ENCODE data around the gene LSMEM2. TPM values are rescaled to one million over a fixed set of nuclear protein-coding genes. Genes with fewer than 3 reads are reported as not detected.
A peak's percentile ranks its signal among the peaks of the same experiment; 100 is the strongest.

Gene LSMEM2
- total and polyA plus RNA-seq, 3 experiments from 2014 or later = not detected

DNA sequence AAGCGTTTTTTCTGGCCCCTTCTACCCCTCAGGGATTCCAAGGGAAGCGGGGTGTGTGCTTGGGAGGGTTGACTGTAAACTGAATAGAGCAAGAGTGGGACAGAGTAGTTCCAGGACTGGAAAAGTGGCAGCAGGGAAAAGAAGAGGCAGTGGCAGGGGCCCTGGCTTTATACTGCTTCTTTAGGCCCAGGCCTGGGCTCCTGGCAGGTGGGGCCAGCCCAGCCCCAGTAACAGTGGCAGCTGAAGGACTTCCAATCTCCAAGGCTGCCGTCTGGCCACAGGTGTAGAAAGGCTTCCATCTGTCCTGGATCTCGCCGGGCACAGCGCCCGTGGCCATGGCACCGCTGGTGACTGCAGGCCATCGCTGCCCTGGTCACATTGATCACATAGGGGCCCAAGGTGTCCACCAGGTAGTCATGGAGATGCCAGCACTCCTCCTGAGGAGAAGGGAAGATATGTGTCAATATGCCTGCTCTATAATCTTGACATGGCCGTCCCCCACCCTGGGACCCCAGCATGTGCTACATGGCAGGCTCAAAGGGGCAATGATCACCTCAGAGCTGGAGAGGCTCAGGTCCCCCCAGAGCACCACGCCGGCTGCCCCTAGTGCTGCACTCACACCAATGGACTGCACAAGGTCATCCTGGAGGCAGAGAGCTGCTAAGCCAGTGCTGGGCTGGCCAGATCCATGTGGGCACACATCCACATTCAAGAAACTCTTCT lies 14.4 kb downstream of the LSMEM2 start:
- H3K4me3 Mint-ChIP-seq = peak overlapping the region in 6 of 7 donors; percentile 9 to 92 (median 87)
- H3K4me3 ChIP-seq (ENCODE audit: low read length) = peak overlapping the region; percentile 80
- POLR2A ChIA-PET = interaction anchor here (0.6 to 2.8 kb wide), 6 partner anchors 24 to 274 kb away, joined by 3 to 11 read pairs (median 4); partner anchors contain the start of genes C3orf18 and TUSC2

GRCh38 chr3:50294089-50294488 lies 15.2 kb downstream of the LSMEM2 start:
- peaks cover 0 to 29% (median 0%) of the 10 kb centered on the region in 3 donors for H3K36me3 Mint-ChIP-seq
- peaks cover 34% of the 10 kb centered on the region for H3K4me1 ChIP-seq (ENCODE audit: insufficient read depth, low read length)
- H3K27me3 ChIP-seq (ENCODE audit: insufficient read depth, low read length, poor library complexity, severe bottlenecking) = no peaks in the 10 kb centered on the region
- H3K27ac Mint-ChIP-seq = peak overlapping the region in 3 of 8 donors; percentile 57 to 85 (median 70)
- H3K27me3 Mint-ChIP-seq = no peaks in the 10 kb centered on the region
- H3K4me3 Mint-ChIP-seq = peak overlapping the region in 1 of 7 donors; percentile 66
- POLR2A ChIA-PET = interaction anchor here (0.6 to 0.7 kb wide), 3 partner anchors 23 to 354 kb away, joined by 3 to 11 read pairs (median 3); no protein-coding TSS in a partner anchor
- H3K36me3 ChIP-seq (ENCODE audit: insufficient read depth, low read length) = peaks cover 6% of the 10 kb centered on the region
- H3K4me1 Mint-ChIP-seq = peaks cover 21 to 43% (median 25%) of the 10 kb centered on the region in 3 donors
- no peaks in the 10 kb centered on the region for H3K9me3 ChIP-seq (ENCODE audit: low read length)
- no peak for DNase-seq
- H3K9me3 Mint-ChIP-seq = no peaks in the 10 kb centered on the region
- CTCF ChIA-PET = interaction anchor here (0.6 kb wide), 1 partner anchor 31 kb away, joined by 4 read pairs; no protein-coding TSS in a partner anchor
- H3K4me3 ChIP-seq (ENCODE audit: low read length) = no peak overlapping the region
- no peak overlapping the region for H3K27ac ChIP-seq (ENCODE audit: low read depth, low read length)

More for the DNA sequence above, 14.4 kb downstream of the LSMEM2 start:
- Mint-ChIP-seq H3K27me3 (no peaks in the 10 kb centered on the region), H3K4me1 (peaks cover 18 to 35% (median 21%) of the 10 kb centered on the region in 3 donors), H3K9me3 (no peaks in the 10 kb centered on the region), H3K27ac (peak overlapping the region; percentile 85 to 98 (median 96)), H3K36me3 (peaks cover 0 to 34% (median 6%) of the 10 kb centered on the region in 3 donors)
- H3K27ac ChIP-seq (ENCODE audit: low read depth, low read length) = peak overlapping the region; percentile 62
- H3K9me3 ChIP-seq (ENCODE audit: low read length) = no peaks in the 10 kb centered on the region
- CTCF ChIA-PET = interaction anchor here (1.3 to 1.5 kb wide), 4 partner anchors 35 to 65 kb away, joined by 3 to 8 read pairs (median 6); partner anchors contain the start of gene TUSC2
- H3K27me3 ChIP-seq (ENCODE audit: insufficient read depth, low read length, poor library complexity, severe bottlenecking) = no peaks in the 10 kb centered on the region
- H3K36me3 ChIP-seq (ENCODE audit: insufficient read depth, low read length) = peaks cover 6% of the 10 kb centered on the region
- no peak for DNase-seq
- peaks cover 27% of the 10 kb centered on the region for H3K4me1 ChIP-seq (ENCODE audit: insufficient read depth, low read length)

DNA sequence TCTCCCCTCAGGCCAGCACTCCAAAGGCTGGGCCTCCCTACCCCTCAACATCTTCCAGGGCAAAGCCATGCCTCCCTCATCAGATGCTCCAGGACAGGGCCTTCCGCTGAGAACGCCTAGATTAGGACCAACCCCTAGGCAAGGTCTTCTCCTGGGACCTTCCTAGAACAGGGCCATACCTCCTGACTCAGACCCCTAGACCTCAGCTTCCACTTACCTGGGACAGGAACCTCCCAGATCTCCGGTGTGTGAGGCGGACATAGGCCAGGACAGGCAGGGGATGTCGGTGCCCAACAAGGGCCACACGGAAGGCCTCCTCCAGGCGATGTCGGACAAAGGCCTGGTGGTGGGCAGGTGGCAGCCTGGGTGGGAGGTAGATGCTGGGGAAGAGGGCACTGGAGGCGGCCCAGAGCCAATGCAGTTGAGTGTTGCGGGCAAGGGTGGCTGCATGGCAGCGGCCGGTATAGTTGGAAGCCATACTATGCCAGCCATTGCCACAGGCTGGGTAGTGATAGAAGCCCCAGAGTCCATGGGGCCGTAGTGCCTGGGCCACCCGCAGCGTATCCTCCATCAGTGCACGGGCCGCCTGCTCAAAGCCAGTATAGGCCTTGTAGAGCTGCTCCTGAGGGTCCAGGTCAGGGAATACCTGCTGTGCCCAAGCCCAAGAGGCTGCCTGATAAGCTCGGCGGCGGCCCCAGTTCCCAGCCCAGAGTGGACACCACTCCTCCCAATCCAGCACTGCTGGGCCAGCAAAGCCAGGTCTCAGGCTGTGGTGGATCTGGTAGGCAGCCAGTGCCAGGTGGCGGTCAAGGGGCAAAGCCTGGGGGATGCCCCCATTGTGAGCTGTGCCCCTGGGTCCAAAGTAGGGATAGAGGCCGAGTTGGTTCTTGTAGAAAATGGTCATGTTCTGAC lies 15.9 kb downstream of the LSMEM2 start:
- Mint-ChIP-seq H3K27me3 (no peaks in the 10 kb centered on the region), H3K4me1 (peaks cover 26 to 50% (median 29%) of the 10 kb centered on the region in 3 donors), H3K4me3 (peak overlapping the region in 1 of 7 donors; percentile 66), H3K27ac (peak overlapping the region in 2 of 8 donors; percentile 57 to 85), H3K36me3 (peaks cover 0 to 25% (median 0%) of the 10 kb centered on the region in 3 donors), H3K9me3 (no peaks in the 10 kb centered on the region)
- no peak overlapping the region for H3K4me3 ChIP-seq (ENCODE audit: low read length)
- H3K4me1 ChIP-seq (ENCODE audit: insufficient read depth, low read length) = peaks cover 36% of the 10 kb centered on the region
- ChIA-PET CTCF (interaction anchor here (0.9 kb wide), 1 partner anchor 51 kb away, joined by 5 read pairs; no protein-coding TSS in a partner anchor), POLR2A (interaction anchor here (0.6 kb wide), 1 partner anchor 354 kb away, joined by 3 read pairs; no protein-coding TSS in a partner anchor)
- DNase-seq = no peak
- H3K27ac ChIP-seq (ENCODE audit: low read depth, low read length) = no peak overlapping the region
- H3K9me3 ChIP-seq (ENCODE audit: low read length) = no peaks in the 10 kb centered on the region
- peaks cover under 1% of the 10 kb centered on the region for H3K36me3 ChIP-seq (ENCODE audit: insufficient read depth, low read length)
- H3K27me3 ChIP-seq (ENCODE audit: insufficient read depth, low read length, poor library complexity, severe bottlenecking) = no peaks in the 10 kb centered on the region

- Histone ChIP-seq H3K36me3 (ENCODE audit: insufficient read depth, low read length) (no peaks in the 10 kb centered on the region), H3K27ac (ENCODE audit: low read depth, low read length) (no peak overlapping the region), H3K4me1 (ENCODE audit: insufficient read depth, low read length) (peaks cover 42% of the 10 kb centered on the region), H3K9me3 (ENCODE audit: low read length) (no peaks in the 10 kb centered on the region), H3K27me3 (ENCODE audit: insufficient read depth, low read length, poor library complexity, severe bottlenecking) (no peaks in the 10 kb centered on the region), H3K4me3 (ENCODE audit: low read length) (no peak overlapping the region)
- H3K4me1 Mint-ChIP-seq = peaks cover 35 to 59% (median 38%) of the 10 kb centered on the region in 3 donors
- peak overlapping the region in 3 of 8 donors; percentile 20 to 66 (median 32) for H3K27ac Mint-ChIP-seq
- ChIA-PET CTCF (interaction anchor here (0.8 to 1.5 kb wide), 3 partner anchors 49 to 55 kb away, joined by 3 to 5 read pairs (median 3); partner anchors contain the start of genes CYB561D2 and NPRL2), POLR2A (no interaction called here)
- H3K9me3 Mint-ChIP-seq = no peaks in the 10 kb centered on the region
- H3K36me3 Mint-ChIP-seq = peaks cover 0 to 19% (median 0%) of the 10 kb centered on the region in 3 donors
- H3K4me3 Mint-ChIP-seq = peak overlapping the region in 2 of 7 donors; percentile 37 to 93
- no peak for DNase-seq
- H3K27me3 Mint-ChIP-seq = no peaks in the 10 kb centered on the region
Measured at GRCh38 chr3:50295553-50296431, 16.9 kb downstream of the LSMEM2 start.

GRCh38 chr3:50296721-50297383 lies 18.0 kb downstream of the LSMEM2 start:
- no peak overlapping the region for H3K4me3 ChIP-seq (ENCODE audit: low read length)
- H3K27ac Mint-ChIP-seq = peak overlapping the region; percentile 56 to 100 (median 93)
- peak overlapping the region in 2 of 7 donors; percentile 41 to 93 for H3K4me3 Mint-ChIP-seq
- H3K36me3 ChIP-seq (ENCODE audit: insufficient read depth, low read length) = no peaks in the 10 kb centered on the region
- ChIA-PET CTCF (interaction anchor here (0.5 to 1.5 kb wide), 2 partner anchors 12 to 54 kb away, joined by 3 read pairs; partner anchors contain the start of genes CYB561D2 and NPRL2), POLR2A (no interaction called here)
- H3K4me1 Mint-ChIP-seq = peaks cover 30 to 57% (median 31%) of the 10 kb centered on the region in 3 donors
- no peak overlapping the region for H3K27ac ChIP-seq (ENCODE audit: low read depth, low read length)
- H3K9me3 ChIP-seq (ENCODE audit: low read length) = no peaks in the 10 kb centered on the region
- no peaks in the 10 kb centered on the region for H3K27me3 ChIP-seq (ENCODE audit: insufficient read depth, low read length, poor library complexity, severe bottlenecking)
- peaks cover 31% of the 10 kb centered on the region for H3K4me1 ChIP-seq (ENCODE audit: insufficient read depth, low read length)
- no peaks in the 10 kb centered on the region for H3K27me3 Mint-ChIP-seq
- peaks cover 0 to 17% (median 0%) of the 10 kb centered on the region in 3 donors for H3K36me3 Mint-ChIP-seq
- H3K9me3 Mint-ChIP-seq = no peaks in the 10 kb centered on the region
- no peak for DNase-seq

DNA sequence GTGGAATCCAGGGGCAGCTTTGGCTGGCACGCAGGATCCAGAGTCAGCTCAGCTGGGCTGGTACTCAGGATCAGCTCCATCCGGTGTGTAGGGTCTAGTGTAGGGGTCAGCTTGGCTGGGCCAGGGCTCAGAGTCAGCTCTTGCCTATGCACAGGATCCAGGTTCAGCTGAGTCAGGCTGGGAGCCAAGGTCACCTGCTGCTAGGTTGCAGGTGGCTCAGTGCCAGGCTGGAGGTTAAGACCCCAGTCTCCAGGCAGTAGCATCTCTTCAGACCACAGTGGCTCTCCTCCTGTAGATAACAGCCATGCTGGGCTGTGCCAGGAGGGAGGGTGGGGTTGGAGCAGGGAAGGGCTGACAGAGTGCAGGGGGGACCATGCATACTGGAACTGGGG lies 18.5 kb downstream of the LSMEM2 start:
- no peak for DNase-seq
- H3K27me3 ChIP-seq (ENCODE audit: insufficient read depth, low read length, poor library complexity, severe bottlenecking) = no peaks in the 10 kb centered on the region
- no peak overlapping the region for H3K27ac ChIP-seq (ENCODE audit: low read depth, low read length)
- no peaks in the 10 kb centered on the region for H3K27me3 Mint-ChIP-seq
- H3K4me1 Mint-ChIP-seq = peaks cover 28 to 57% (median 29%) of the 10 kb centered on the region in 3 donors
- H3K27ac Mint-ChIP-seq = peak overlapping the region in 7 of 8 donors; percentile 69 to 100 (median 99)
- no peaks in the 10 kb centered on the region for H3K9me3 ChIP-seq (ENCODE audit: low read length)
- no peaks in the 10 kb centered on the region for H3K36me3 ChIP-seq (ENCODE audit: insufficient read depth, low read length)
- H3K4me1 ChIP-seq (ENCODE audit: insufficient read depth, low read length) = peaks cover 31% of the 10 kb centered on the region
- peaks cover 0 to 15% (median 0%) of the 10 kb centered on the region in 3 donors for H3K36me3 Mint-ChIP-seq
- H3K4me3 ChIP-seq (ENCODE audit: low read length) = no peak overlapping the region
- H3K4me3 Mint-ChIP-seq = peak overlapping the region in 5 of 7 donors; percentile 93 to 98 (median 95)
- POLR2A ChIA-PET = no interaction called here
- no peaks in the 10 kb centered on the region for H3K9me3 Mint-ChIP-seq
- CTCF ChIA-PET = interaction anchor here (0.9 to 3.0 kb wide), 5 partner anchors 13 to 52 kb away, joined by 3 to 13 read pairs (median 9); partner anchors contain the start of genes CYB561D2 and NPRL2

Measured in CD8-positive, alpha-beta memory T cell (primary cell).